ENCODE measurements around the gene OMP.

The OMP gene

DNA sequence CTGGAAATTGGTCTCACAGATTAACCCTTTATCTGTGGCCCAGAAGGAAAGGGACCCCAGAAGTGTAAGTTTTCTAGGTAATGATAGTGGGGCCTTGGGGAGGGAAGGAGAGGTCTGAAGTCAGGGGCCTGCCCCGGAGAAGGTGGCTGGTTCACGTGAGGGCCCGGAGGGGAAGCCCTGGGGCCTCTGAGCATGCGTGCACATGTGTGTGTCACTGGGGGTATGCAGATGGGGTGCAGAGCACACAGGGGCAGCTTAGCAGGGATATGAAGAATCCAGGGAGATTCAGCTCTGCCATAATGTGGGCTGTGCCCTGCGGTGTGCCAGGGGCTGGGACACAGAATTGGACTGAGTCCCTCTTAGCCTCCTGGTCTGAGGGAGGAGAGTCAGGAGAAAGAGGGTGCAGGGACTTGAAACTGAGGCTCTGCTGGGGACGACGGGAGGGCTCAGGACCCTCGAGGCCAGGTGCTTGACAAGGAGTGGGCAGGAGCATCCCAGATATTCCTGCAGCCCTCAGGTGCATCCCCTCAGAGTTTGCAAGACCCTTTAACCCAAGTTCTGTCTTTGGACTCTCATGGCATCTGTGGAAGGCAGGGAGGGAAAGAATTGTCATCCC lies 40.9 kb downstream of the OMP start:
- DNase-seq, result no peak

DNA sequence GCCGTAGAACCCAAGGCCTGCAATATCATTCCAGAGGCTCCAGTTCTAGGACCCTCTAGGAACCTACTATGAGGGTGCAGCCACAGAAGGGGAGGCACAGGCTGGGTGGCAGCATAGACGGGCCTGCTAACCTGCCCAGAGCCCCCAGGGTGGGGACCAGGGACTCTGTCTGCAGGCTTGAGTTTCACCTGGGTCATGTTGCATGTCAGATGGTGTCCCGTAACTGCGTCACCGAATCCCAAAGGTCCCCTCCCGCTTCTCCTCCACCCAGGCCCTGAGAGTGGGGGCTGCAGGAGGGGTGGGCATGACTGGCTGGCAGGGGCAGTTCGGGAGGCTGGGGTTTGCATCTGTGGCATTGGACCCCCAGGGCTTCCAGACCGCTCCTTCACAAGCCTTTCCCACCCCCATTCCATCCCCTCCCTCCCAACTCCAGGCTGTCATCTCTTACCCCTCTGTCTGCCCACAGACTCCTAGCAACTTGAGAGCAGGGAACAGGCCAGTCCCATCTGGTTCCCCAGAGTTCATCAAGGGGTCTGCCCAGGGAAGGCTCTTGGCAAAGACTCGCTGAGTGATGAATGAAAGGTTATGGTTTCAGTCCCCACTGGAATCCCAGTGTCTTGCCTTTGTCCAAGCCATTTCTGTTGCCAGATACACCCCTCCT lies 41.7 kb downstream of the OMP start:
- DNase-seq, result no peak

- no peak for DNase-seq
These were observed 42.3 kb downstream of the OMP start for GRCh38 chr11:77144857-77145428.

- DNase-seq, result no peak
These were observed 43.8 kb downstream of the OMP start for GRCh38 chr11:77146261-77147035.

DNA sequence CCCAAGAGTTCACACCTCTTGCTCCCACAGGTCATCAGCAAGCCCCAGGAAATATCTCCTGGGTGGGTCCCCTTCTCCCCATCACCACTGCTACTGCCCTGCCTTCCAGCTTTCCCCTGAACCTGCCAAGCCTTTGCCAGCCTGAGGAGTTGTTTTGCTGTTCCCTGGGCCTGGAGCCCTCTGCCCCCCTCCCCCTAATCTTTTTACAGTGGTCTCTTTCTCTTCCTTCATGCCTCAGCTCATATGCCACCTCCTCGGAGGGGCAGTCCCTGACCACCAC lies 44.3 kb downstream of the OMP start:
- DNase-seq, result no peak

DNA sequence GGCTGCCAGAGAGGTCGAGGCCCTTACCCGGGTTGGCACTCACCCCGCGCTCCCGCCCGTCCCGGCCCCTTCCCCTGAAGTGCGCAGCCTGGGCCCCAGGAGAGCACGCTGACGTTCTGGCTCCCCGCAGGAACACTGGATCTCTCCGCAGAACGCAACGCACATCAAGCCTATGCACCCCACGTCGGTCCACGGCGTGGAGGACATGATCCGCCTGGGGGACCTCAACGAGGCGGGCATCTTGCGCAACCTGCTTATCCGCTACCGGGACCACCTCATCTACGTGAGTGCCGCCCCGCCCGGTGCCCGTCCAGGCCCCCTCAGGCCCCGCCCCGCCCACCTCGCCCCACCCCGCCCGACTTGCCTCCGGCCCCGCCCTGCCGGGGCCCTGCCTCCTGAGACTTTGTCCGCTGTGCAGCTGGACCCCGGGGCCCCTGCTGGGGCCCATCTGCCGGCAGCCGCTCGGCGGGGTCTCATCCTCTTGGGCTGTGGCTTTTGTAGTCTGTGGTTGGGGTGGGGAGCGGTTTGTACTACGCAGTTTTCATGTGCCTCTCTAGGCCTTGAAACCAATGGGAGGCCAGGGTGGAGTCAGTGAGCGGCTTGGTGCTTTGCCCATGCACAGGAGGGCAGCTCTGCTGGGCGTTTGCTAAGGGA lies 45.2 kb downstream of the OMP start:
- DNase-seq, result no peak

DNA sequence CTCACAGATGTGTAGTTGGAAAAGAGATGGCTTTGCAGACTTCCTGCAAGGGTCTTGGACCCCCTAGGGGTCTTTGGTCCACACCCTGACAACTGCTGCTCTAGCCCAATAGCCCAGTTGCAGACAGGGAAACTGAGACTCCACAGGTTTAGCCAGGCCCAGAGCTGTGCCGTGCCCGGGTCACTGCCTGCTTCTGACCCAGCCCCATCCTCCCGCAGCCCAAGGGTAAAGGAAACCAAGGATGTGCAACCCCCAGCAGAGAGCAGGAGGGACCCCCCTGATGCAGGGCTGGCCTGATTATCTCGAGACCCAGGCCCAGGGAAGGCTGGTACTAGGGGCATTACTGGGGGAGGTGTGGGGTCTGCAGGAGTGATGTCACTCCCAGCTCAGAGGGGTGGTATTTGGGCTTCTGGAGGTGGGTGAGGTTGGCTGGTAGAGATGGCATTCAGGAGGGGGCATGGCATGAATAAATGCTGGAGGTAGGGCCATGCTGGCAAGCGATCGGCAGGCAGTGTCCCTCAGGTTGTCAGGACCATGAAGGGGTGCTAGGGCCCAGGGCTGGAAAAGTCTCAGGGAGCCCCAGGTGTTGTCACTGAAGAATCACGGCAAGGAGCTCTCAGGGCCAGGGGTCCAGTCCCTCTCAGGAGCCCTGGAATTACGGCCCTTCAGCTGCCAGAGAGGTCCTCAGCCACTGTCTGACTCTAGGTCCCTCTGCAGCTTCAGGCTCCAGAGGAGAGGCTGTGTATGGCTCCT lies 46.5 kb downstream of the OMP start:
- DNase-seq, result no peak

- DNase-seq, result no peak
These were observed 47.2 kb downstream of the OMP start for GRCh38 chr11:77149716-77150392.

- DNase-seq, result no peak
These were observed 48.2 kb downstream of the OMP start for GRCh38 chr11:77150836-77151235.

GRCh38 chr11:77151804-77152509 lies 49.3 kb downstream of the OMP start:
- DNase-seq, result no peak

GRCh38 chr11:77152846-77153245 lies 50.2 kb downstream of the OMP start:
- DNase-seq, result no peak
